GM10266 (cell line): ENCODE data around the gene WNT16.

Experiments used
- DNase-seq: peaks from one replicate; pipeline ENCODE4 v3.0.0; 2012; ENCODE audit errors: extremely low spot score
- TF ChIP-seq, protein P1 (sequence below): IDR thresholded peaks from 2 replicates; pipeline ENCODE4 v1.5.1; 2012; ENCODE audit warnings: mild to moderate bottlenecking, low read depth; ENCODE audit not compliant: control insufficient read depth, insufficient read depth; ENCODE audit errors: missing control alignments

Gene WNT16

DNA sequence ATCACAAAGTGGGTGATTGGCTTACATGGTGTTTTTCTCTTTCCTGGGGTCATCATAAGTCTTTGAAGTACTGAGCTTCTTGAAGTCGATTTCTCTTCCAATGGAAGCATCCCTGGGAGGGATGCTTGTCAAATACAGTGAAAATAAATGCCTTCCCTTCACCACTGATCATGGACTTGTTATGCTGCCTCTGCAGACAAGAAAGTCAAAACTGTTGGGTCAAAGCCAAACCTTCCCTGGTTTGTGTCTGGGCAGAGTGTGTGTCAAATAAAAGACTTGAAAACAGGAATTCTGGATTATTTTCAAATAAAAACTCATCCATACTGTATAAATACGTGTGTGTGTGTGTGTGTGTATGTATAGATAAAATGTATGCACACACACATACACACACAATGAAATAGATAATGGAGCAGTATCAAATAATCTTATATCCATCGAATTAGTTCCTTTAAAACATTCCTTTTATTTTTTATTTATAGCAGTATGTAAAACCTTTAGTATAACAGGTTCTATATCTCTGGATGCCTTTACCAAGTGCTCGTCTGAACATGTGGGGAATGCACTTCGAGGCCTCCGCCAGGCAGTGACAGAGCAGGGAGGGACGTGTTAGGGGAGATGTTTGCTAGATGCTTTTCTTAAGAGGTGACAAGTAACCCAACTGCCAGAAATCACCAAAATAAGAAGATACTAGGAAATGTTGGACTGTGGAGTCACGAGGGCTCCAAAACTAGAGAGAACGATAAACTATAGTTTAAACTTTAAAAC, 27.2 kb upstream of the WNT16 start:
- DNase-seq: no peak

DNA sequence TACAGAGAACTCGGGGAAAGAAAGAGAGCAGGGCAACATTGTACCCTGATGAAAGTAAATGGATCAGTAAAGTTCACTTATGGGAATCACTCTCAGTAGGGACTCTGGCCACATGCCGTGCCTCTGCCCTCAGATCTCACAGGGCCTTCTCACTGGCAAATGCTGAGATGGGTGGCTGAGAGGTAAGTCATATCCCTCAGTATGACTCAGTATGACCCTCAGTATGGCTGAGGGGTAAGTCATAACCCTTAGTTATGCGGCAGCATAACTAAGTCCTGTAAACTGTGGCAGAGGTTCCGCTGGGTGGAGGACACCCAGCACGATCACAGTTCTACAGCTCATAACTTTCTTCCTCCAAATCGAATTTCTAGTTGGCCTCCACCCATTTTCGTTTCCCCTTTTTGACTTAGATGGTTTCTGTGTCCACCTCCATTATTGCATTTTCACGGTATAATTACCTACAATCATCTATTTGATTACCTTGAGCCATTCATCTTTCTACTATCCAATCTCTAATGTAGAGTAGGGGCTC, 26.5 kb upstream of the WNT16 start:
- TF ChIP-seq, protein P1, sequence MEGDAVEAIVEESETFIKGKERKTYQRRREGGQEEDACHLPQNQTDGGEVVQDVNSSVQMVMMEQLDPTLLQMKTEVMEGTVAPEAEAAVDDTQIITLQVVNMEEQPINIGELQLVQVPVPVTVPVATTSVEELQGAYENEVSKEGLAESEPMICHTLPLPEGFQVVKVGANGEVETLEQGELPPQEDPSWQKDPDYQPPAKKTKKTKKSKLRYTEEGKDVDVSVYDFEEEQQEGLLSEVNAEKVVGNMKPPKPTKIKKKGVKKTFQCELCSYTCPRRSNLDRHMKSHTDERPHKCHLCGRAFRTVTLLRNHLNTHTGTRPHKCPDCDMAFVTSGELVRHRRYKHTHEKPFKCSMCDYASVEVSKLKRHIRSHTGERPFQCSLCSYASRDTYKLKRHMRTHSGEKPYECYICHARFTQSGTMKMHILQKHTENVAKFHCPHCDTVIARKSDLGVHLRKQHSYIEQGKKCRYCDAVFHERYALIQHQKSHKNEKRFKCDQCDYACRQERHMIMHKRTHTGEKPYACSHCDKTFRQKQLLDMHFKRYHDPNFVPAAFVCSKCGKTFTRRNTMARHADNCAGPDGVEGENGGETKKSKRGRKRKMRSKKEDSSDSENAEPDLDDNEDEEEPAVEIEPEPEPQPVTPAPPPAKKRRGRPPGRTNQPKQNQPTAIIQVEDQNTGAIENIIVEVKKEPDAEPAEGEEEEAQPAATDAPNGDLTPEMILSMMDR: no peak
- DNase-seq: peak; percentile 13

More for the DNA sequence above, 27.2 kb upstream of the WNT16 start:
- TF ChIP-seq, protein P1: no peak

DNA sequence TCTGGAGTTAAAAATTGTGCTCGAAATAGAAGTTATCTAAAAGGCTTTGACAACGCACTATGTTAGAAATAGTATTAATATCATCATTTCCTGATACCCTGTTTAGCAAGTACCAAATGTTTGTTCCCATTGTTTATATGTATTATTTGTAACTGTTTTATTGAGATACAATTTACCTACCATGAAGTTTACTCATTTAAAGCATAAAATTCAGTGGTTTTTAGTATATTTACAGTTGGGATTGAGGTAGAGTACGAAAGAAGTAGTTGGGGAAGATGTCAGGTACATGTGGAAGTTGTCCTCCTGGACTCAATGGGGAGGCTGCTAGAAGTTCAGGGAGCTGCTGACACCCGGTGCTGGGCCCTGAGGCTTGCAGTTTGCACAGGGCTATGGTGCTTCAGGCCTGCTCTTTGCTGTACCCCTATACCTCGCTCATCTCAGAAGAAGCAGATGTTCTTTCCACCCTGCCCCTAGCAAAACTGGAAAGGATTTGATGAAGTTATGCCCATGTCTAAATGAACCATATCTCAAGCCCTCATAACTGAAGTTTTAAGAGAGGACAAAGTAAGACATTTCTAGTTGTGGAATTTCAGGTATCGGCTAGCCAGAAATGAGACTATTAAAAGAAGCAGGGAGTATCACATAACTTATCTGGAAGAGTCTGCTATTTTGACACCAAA, 25.2 kb upstream of the WNT16 start:
- TF ChIP-seq, protein P1: peak; percentile 6
- no peak for DNase-seq

DNA sequence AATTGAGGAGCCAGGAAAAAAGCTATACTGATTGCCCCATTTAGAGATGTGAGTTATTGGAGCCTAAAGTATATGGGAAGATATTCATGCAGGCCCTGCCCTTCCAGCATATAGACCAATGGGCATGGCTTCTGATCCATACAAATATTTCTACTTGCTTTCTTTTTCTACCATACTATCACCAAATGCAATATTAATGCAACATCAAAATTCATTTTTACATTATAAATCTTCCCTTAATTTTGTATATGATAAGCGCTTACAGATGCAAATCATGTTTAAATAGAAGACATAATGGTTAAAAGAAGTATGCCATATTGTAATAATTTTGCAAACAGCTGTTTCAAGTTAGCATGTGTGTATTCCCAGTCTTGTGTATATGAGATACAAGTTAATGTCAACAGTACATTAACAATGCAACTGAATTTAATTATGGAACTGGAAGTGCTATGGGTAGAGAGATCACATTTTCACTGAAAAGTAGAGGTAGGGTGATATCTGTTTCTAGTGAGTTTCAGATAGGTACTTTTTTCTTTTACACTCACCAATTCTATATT, 24.6 kb upstream of the WNT16 start:
- DNase-seq: no peak
- TF ChIP-seq, protein P1: no peak

GRCh38 chr7:121305109-121305508, 23.7 kb upstream of the WNT16 start:
- TF ChIP-seq, protein P1: no peak
- no peak for DNase-seq

DNA sequence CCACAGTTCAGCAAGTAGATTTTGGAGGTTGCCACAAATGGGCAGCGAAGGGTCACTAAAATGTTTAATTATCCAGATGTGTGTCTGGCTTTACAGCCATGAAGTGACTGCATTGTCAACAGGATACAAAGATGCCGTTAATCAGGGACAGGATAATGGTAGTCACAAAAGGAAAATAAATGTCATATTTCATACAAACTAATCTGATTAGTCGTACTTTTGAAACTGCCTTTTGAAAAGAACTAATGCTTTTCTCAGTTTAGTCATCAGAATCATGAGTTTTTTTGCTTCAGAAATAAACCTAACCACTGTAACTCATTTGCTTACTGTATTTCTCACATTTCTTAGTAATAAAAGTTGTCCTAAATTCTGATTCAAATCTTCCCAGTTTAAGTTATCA, 22.2 kb upstream of the WNT16 start:
- TF ChIP-seq, protein P1: no peak
- DNase-seq: no peak
